Activated naive CD4-positive, alpha-beta T cell treated with anti-CD3 and anti-CD28 coated beads, Interleukin-2, amount 50 U/mL, for 24 hours (primary cell): ENCODE measurements around the gene APEX1.
"Not testable (repeated sequence)": the region's sequence is repeated elsewhere in the genome, so short reads cannot be mapped to it uniquely, and the experiment has no call there.

ENCODE experiments used
- H3K27ac Mint-ChIP-seq: one replicate; pipeline ENCODE4 v1.8.0; 2021; ENCODE audit warnings: mild to moderate bottlenecking, mixed read lengths
- H3K27me3 Mint-ChIP-seq: one replicate; pipeline ENCODE4 v1.8.0; 2021; ENCODE audit warnings: mixed read lengths
- H3K36me3 Mint-ChIP-seq: one replicate; pipeline ENCODE4 v1.8.0; 2021; ENCODE audit warnings: mixed read lengths
- H3K4me1 Mint-ChIP-seq: one replicate; pipeline ENCODE4 v1.8.0; 2021; ENCODE audit warnings: mixed read lengths
- H3K4me3 Mint-ChIP-seq: one replicate; pipeline ENCODE4 v1.8.0; 2021; ENCODE audit warnings: mild to moderate bottlenecking, mixed read lengths
- H3K9me3 Mint-ChIP-seq: one replicate; pipeline ENCODE4 v1.8.0; 2021; ENCODE audit warnings: mixed read lengths

APEX1 gene

GRCh38 chr14:20485900-20486299, 30.9 kb downstream of the APEX1 start:
- Mint-ChIP-seq H3K4me3 (no peak overlapping the region), H3K4me1 (peaks cover 81% of the 10 kb centered on the region), H3K27me3 (no peaks in the 10 kb centered on the region), H3K9me3 (no peaks in the 10 kb centered on the region), H3K27ac (peak overlapping the region; percentile 78), H3K36me3 (no peaks in the 10 kb centered on the region)

- Mint-ChIP-seq H3K4me1 (peaks cover 82% of the 10 kb centered on the region), H3K9me3 (no peaks in the 10 kb centered on the region), H3K4me3 (peak overlapping the region; percentile 4), H3K27me3 (no peaks in the 10 kb centered on the region), H3K36me3 (no peaks in the 10 kb centered on the region), H3K27ac (peak overlapping the region; percentile 91)
Observed at GRCh38 chr14:20486684-20487395, 31.8 kb downstream of the APEX1 start.

- H3K9me3 Mint-ChIP-seq = no peaks in the 10 kb centered on the region
- H3K27ac Mint-ChIP-seq = peak overlapping the region; percentile 33
- no peaks in the 10 kb centered on the region for H3K27me3 Mint-ChIP-seq
- peaks cover 80% of the 10 kb centered on the region for H3K4me1 Mint-ChIP-seq
- H3K4me3 Mint-ChIP-seq = peak overlapping the region; percentile 4
- H3K36me3 Mint-ChIP-seq = no peaks in the 10 kb centered on the region
Observed at GRCh38 chr14:20487396-20487725, 32.3 kb downstream of the APEX1 start.

GRCh38 chr14:20489093-20489994, 34.3 kb downstream of the APEX1 start:
- Mint-ChIP-seq H3K27me3 (no peaks in the 10 kb centered on the region), H3K4me3 (peak overlapping the region; percentile 71), H3K36me3 (no peaks in the 10 kb centered on the region), H3K9me3 (no peaks in the 10 kb centered on the region), H3K27ac (peak overlapping the region; percentile 87), H3K4me1 (peaks cover 74% of the 10 kb centered on the region)

GRCh38 chr14:20490563-20490962, 35.5 kb downstream of the APEX1 start:
- peak overlapping the region; percentile 50 for H3K4me3 Mint-ChIP-seq

GRCh38 chr14:20492486-20492885, 37.5 kb downstream of the APEX1 start:
- Mint-ChIP-seq H3K4me1 (peaks cover 71% of the 10 kb centered on the region), H3K27ac (no peak overlapping the region), H3K9me3 (no peaks in the 10 kb centered on the region), H3K36me3 (no peaks in the 10 kb centered on the region), H3K27me3 (no peaks in the 10 kb centered on the region), H3K4me3 (no peak overlapping the region)

More at GRCh38 chr14:20490563-20490962, 35.5 kb downstream of the APEX1 start:
- H3K4me1 Mint-ChIP-seq = peaks cover 78% of the 10 kb centered on the region
- H3K27ac Mint-ChIP-seq = peak overlapping the region; percentile 94
- no peaks in the 10 kb centered on the region for H3K27me3 Mint-ChIP-seq
- no peaks in the 10 kb centered on the region for H3K36me3 Mint-ChIP-seq
- no peaks in the 10 kb centered on the region for H3K9me3 Mint-ChIP-seq

- Mint-ChIP-seq H3K27ac (peak overlapping the region; percentile 76), H3K36me3 (no peaks in the 10 kb centered on the region), H3K9me3 (no peaks in the 10 kb centered on the region), H3K27me3 (no peaks in the 10 kb centered on the region), H3K4me3 (no peak overlapping the region), H3K4me1 (peaks cover 60% of the 10 kb centered on the region)
Observed at GRCh38 chr14:20493634-20494033, 38.6 kb downstream of the APEX1 start.

- Mint-ChIP-seq H3K36me3 (no peaks in the 10 kb centered on the region), H3K9me3 (no peaks in the 10 kb centered on the region), H3K27ac (peak overlapping the region; percentile 23), H3K4me1 (peaks cover 45% of the 10 kb centered on the region), H3K4me3 (no peak overlapping the region), H3K27me3 (no peaks in the 10 kb centered on the region)
Observed at GRCh38 chr14:20494935-20495766, 40.1 kb downstream of the APEX1 start.

GRCh38 chr14:20498622-20499021, 43.6 kb downstream of the APEX1 start:
- Mint-ChIP-seq H3K27ac (no peak overlapping the region), H3K9me3 (no peaks in the 10 kb centered on the region), H3K27me3 (no peaks in the 10 kb centered on the region), H3K36me3 (no peaks in the 10 kb centered on the region), H3K4me3 (no peak overlapping the region), H3K4me1 (peaks cover 23% of the 10 kb centered on the region)

GRCh38 chr14:20499108-20499507, 44.1 kb downstream of the APEX1 start:
- Mint-ChIP-seq H3K36me3 (no peaks in the 10 kb centered on the region), H3K27me3 (no peaks in the 10 kb centered on the region), H3K27ac (no peak overlapping the region), H3K9me3 (no peaks in the 10 kb centered on the region), H3K4me3 (no peak overlapping the region), H3K4me1 (peaks cover 24% of the 10 kb centered on the region)

GRCh38 chr14:20499881-20500280, 44.9 kb downstream of the APEX1 start:
- H3K9me3 Mint-ChIP-seq = no peaks in the 10 kb centered on the region
- H3K4me3 Mint-ChIP-seq = no peak overlapping the region
- H3K36me3 Mint-ChIP-seq = no peaks in the 10 kb centered on the region
- no peak overlapping the region for H3K27ac Mint-ChIP-seq
- no peaks in the 10 kb centered on the region for H3K27me3 Mint-ChIP-seq
- H3K4me1 Mint-ChIP-seq = peaks cover 21% of the 10 kb centered on the region

- H3K4me3 Mint-ChIP-seq = no peak overlapping the region
- H3K27me3 Mint-ChIP-seq = no peaks in the 10 kb centered on the region
- H3K4me1 Mint-ChIP-seq = peaks cover 8% of the 10 kb centered on the region
- no peak overlapping the region for H3K27ac Mint-ChIP-seq
- H3K36me3 Mint-ChIP-seq = no peaks in the 10 kb centered on the region
- H3K9me3 Mint-ChIP-seq = no peaks in the 10 kb centered on the region
Observed at GRCh38 chr14:20501346-20501745, 46.3 kb downstream of the APEX1 start.

GRCh38 chr14:20503898-20504297, 48.9 kb downstream of the APEX1 start:
- Mint-ChIP-seq H3K27me3 (no peaks in the 10 kb centered on the region), H3K4me3 (no peak overlapping the region), H3K36me3 (no peaks in the 10 kb centered on the region), H3K4me1 (peaks cover 8% of the 10 kb centered on the region), H3K27ac (no peak overlapping the region), H3K9me3 (no peaks in the 10 kb centered on the region)

- H3K36me3 Mint-ChIP-seq, H3K9me3 Mint-ChIP-seq, H3K4me3 Mint-ChIP-seq, H3K27ac Mint-ChIP-seq, H3K27me3 Mint-ChIP-seq, H3K4me1 Mint-ChIP-seq: not testable (repeated sequence)
Observed at GRCh38 chr14:20506276-20506675, 51.2 kb downstream of the APEX1 start.

- not testable (repeated sequence) for H3K4me1 Mint-ChIP-seq, H3K9me3 Mint-ChIP-seq, H3K27me3 Mint-ChIP-seq, H3K27ac Mint-ChIP-seq, H3K36me3 Mint-ChIP-seq, H3K4me3 Mint-ChIP-seq
Observed at GRCh38 chr14:20506752-20507151, 51.7 kb downstream of the APEX1 start.
